Osteocyte (in vitro differentiated cells): Measurements from ENCODE around the gene CD6. TPM values are rescaled to one million over a fixed set of nuclear protein-coding genes. Genes with fewer than 3 reads are reported as not detected.

Experiments used
- DNase-seq: peaks from one replicate; pipeline ENCODE4 v3.0.0; 2021; ENCODE audit warnings: mixed read lengths; ENCODE audit not compliant: unreplicated experiment; ENCODE audit errors: extremely low spot score
- H3K27ac Mint-ChIP-seq: one replicate; pipeline ENCODE4 v1.8.0; 2021; ENCODE audit warnings: mild to moderate bottlenecking, mixed read lengths; ENCODE audit not compliant: unreplicated experiment
- H3K27me3 Mint-ChIP-seq: one replicate; pipeline ENCODE4 v1.8.0; 2021; ENCODE audit warnings: mixed read lengths; ENCODE audit not compliant: unreplicated experiment
- H3K36me3 Mint-ChIP-seq: one replicate; pipeline ENCODE4 v1.8.0; 2021; ENCODE audit warnings: mixed read lengths; ENCODE audit not compliant: unreplicated experiment
- H3K4me1 Mint-ChIP-seq: one replicate; pipeline ENCODE4 v1.8.0; 2021; ENCODE audit warnings: mixed read lengths; ENCODE audit not compliant: unreplicated experiment
- H3K4me3 Mint-ChIP-seq: one replicate; pipeline ENCODE4 v1.8.0; 2021; ENCODE audit warnings: mild to moderate bottlenecking, moderate library complexity, mixed read lengths; ENCODE audit not compliant: unreplicated experiment
- H3K9me3 Mint-ChIP-seq: one replicate; pipeline ENCODE4 v1.8.0; 2021; ENCODE audit warnings: mixed read lengths; ENCODE audit not compliant: unreplicated experiment
- total RNA-seq: library from RNA; stranded (reverse); gene quantifications from 2 replicates; pipeline ENCODE4 v1.2.1, GENCODE V29; 2021
- TF ChIP-seq, protein P1 (sequence below): fragments of 200-600 bp; sonication (generic); IDR thresholded peaks from 2 replicates; pipeline ENCODE4 v1.5.0; 2021; ENCODE audit warnings: antibody characterized with exemption, mild to moderate bottlenecking, moderate library complexity

The CD6 gene
- total RNA-seq, 1 donor from 2014 or later, result not detected

DNA sequence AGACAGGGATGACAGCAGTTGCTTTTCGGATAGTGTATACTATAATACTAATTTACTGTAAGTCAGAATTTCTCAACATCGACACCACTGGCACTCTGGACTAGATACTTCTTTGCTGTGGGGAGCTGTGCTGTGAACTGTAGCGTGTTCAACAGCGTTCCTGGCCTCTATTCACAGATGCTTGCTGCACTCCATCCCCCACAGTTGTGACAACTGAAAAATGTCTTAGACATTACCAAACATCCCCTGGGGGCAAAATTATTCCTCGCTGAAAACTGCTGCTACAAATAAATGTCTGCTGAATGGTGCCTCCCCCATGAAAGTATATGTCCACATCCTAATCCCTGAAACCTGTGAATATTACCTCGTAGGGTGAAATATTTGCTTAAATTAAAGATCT, 12.0 kb upstream of the CD6 start:
- TF ChIP-seq, protein P1, sequence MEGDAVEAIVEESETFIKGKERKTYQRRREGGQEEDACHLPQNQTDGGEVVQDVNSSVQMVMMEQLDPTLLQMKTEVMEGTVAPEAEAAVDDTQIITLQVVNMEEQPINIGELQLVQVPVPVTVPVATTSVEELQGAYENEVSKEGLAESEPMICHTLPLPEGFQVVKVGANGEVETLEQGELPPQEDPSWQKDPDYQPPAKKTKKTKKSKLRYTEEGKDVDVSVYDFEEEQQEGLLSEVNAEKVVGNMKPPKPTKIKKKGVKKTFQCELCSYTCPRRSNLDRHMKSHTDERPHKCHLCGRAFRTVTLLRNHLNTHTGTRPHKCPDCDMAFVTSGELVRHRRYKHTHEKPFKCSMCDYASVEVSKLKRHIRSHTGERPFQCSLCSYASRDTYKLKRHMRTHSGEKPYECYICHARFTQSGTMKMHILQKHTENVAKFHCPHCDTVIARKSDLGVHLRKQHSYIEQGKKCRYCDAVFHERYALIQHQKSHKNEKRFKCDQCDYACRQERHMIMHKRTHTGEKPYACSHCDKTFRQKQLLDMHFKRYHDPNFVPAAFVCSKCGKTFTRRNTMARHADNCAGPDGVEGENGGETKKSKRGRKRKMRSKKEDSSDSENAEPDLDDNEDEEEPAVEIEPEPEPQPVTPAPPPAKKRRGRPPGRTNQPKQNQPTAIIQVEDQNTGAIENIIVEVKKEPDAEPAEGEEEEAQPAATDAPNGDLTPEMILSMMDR, result no peak

DNA sequence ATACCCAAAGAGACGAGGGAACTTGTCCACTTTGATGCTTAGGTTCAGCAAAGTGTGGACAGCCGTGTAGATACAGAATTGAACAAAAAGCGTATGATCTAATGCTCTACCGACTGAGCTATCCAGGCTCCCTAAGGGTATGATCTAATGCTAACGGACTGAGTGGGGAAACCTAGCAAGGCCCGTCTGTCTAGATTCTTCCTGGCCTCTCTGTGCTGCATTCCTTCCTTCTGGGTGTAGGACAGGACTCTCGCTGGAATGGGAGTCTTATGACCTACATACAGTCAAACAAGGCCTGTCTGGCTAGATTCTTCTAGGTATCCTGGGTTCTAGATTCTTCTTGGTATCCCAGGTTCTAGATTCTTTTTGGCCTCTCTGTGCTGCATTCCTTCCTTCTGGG, 11.1 kb upstream of the CD6 start:
- H3K9me3 Mint-ChIP-seq, result no peaks in the 10 kb centered on the region
- no peak for DNase-seq
- H3K4me1 Mint-ChIP-seq, result peaks cover 8% of the 10 kb centered on the region
- peaks cover 8% of the 10 kb centered on the region for H3K27me3 Mint-ChIP-seq
- no peak overlapping the region for H3K4me3 Mint-ChIP-seq
- H3K27ac Mint-ChIP-seq, result no peak overlapping the region
- TF ChIP-seq, protein P1, result no peak
- no peaks in the 10 kb centered on the region for H3K36me3 Mint-ChIP-seq

More for the DNA sequence above, 12.0 kb upstream of the CD6 start:
- Mint-ChIP-seq H3K9me3 (no peaks in the 10 kb centered on the region), H3K27ac (no peak overlapping the region), H3K27me3 (peaks cover 8% of the 10 kb centered on the region), H3K4me3 (no peak overlapping the region), H3K4me1 (peaks cover 8% of the 10 kb centered on the region), H3K36me3 (no peaks in the 10 kb centered on the region)
- DNase-seq, result no peak

DNA sequence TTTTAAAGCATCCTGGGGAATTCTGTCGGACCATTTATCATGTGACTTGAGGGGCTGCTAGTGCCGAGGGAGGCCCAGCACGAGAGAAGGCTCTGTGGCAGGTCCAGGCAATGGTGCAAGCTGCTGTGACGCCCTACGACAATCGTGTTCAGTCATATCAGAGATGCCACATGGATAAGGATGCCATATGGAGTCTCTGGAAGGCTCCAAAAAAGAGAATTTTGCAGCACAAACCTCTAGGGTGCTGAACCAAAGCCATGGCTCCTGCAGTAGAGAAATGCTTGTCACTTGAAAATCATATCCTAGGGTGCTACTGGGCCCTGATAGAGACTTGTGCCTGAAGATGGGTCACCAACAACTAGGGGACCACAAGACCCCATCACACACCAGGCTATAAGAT, 6.7 kb upstream of the CD6 start:
- peaks cover 2% of the 10 kb centered on the region for H3K36me3 Mint-ChIP-seq
- no peak overlapping the region for H3K27ac Mint-ChIP-seq
- H3K4me1 Mint-ChIP-seq, result no peaks in the 10 kb centered on the region
- peaks cover 6% of the 10 kb centered on the region for H3K9me3 Mint-ChIP-seq
- no peak for DNase-seq
- TF ChIP-seq, protein P1, result no peak
- peaks cover 21% of the 10 kb centered on the region for H3K27me3 Mint-ChIP-seq
- H3K4me3 Mint-ChIP-seq, result no peak overlapping the region

DNA sequence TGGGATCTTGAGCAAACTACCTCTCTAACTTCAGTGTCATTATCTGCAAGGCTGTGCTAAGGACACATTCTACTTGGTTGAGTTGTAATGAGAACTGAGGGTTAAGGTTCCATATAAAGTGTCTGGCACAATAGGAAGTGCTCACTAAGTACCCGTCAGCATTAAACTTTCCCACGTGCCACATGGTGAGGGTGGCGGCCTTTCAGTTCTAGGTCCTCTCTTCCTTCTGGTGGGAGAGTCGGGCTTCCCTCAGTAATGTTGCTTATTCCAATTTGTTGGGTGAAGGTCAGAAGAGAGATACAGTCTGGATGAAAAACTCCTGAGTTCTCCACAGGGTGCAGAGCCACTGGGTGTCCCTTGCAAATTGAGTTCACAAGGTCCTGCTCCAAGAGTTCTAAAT, 4.6 kb upstream of the CD6 start:
- Mint-ChIP-seq H3K27ac (no peak overlapping the region), H3K36me3 (peaks cover 2% of the 10 kb centered on the region), H3K27me3 (peaks cover 26% of the 10 kb centered on the region), H3K4me3 (no peak overlapping the region), H3K4me1 (no peaks in the 10 kb centered on the region), H3K9me3 (peaks cover 6% of the 10 kb centered on the region)
- no peak for DNase-seq
- TF ChIP-seq, protein P1, result no peak

DNA sequence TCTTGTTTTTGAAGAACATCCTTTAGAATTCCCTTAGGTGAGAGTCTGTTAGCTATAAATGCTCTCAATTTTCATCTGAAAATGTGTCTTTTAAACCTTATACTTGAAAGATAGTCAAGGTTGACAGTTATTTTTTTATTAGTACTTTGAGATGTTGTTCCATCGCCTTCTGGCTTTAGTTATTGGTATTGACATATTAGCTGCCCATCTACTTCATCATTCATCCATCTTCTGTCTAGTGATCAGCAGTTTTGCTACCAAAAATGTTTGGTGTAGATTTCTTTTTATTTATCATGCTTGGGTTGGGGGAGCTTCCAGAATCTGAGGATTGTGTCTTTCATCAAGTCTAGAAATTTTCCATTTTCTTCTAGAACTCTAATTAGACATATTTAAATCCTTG, 3.3 kb upstream of the CD6 start:
- peaks cover 25% of the 10 kb centered on the region for H3K27me3 Mint-ChIP-seq
- no peaks in the 10 kb centered on the region for H3K4me1 Mint-ChIP-seq
- peaks cover 6% of the 10 kb centered on the region for H3K9me3 Mint-ChIP-seq
- H3K36me3 Mint-ChIP-seq, result peaks cover 2% of the 10 kb centered on the region
- TF ChIP-seq, protein P1, result no peak
- H3K4me3 Mint-ChIP-seq, result no peak overlapping the region
- no peak overlapping the region for H3K27ac Mint-ChIP-seq
- DNase-seq, result no peak
